ENCODE results near the gene SSC4D.

GRCh38 chr7:76405738-76406137 is 3.8 kb downstream of the SSC4D start:
- TF ChIP-seq EZH2phosphoT487 (IDR thresholded peaks at IDR 0.05; ENCODE audit: insufficient read depth, low read depth), result no peak
- no peak for TF ChIP-seq EZH2 (IDR thresholded peaks at IDR 0.05; ENCODE audit: insufficient read depth, poor library complexity, severe bottlenecking)
